CD1c-positive myeloid dendritic cell (primary cell): ENCODE results near the gene HTR2B.
"Not testable (repeated sequence)": the region's sequence is repeated elsewhere in the genome, so short reads cannot be mapped to it uniquely, and the experiment has no call there.

ENCODE experiments used
- DNase-seq: peaks from one replicate; pipeline ENCODE4 v3.0.0-alpha.2; 2016; ENCODE audit errors: extremely low spot score

HTR2B gene

DNA sequence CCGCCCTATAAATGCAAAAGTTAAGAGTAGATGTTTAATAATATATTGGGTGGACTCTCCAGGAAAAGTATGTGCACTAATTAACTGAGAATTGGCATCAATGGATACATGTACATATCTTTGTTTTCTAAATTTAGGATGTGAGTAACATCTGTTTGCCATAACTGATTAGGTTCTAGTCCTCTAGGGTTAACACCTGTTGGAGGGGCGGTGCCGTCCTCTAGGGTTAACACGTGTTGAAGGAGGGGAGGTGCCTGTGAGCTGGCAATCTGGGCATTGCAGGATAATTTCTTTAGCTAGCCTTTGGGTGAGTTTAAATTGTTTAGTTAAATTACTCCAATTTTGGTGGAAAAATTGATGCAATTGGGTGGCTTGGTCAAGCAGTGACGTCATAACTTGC, 30.9 kb downstream of the HTR2B start:
- DNase-seq, result no peak

DNA sequence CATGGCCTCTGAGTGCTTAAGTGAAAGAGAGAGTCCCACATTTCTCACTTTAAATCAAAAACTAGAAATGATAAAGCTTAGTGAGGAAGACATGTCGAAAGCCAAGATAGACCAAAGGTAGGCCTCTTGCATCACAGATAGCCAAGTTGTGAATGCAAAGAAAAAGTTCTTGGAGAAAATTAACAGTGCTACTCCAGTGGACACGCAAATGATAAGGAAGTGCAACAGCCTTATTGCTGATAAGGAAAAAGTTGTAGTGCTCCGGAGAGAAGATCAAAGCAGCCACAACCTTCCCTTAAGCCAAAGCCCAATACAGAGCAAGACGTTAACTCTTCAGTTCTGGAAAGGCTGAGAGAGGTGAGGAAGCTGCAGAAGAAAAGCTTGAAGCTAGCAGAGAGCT, 36.1 kb downstream of the HTR2B start:
- DNase-seq, result no peak

DNA sequence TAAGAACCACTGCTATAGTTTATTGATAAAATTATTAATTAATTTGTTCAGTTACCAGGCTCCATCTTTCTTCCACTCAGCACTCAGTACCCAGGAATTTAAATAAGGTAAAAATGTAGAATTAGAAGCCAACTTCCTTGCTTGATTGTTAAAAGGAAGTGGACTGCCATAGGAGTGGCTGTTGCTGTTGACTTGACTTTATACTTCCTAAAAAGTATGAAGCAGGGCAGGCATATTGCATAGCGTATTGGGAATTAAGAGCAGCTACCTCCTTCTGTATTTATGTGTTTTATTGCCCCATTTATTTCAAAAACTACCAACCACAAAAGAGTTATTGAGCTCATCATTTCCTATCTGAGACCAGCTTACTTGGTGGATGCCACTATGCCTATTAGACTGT, 40.3 kb downstream of the HTR2B start:
- peak; percentile 27 for DNase-seq

DNA sequence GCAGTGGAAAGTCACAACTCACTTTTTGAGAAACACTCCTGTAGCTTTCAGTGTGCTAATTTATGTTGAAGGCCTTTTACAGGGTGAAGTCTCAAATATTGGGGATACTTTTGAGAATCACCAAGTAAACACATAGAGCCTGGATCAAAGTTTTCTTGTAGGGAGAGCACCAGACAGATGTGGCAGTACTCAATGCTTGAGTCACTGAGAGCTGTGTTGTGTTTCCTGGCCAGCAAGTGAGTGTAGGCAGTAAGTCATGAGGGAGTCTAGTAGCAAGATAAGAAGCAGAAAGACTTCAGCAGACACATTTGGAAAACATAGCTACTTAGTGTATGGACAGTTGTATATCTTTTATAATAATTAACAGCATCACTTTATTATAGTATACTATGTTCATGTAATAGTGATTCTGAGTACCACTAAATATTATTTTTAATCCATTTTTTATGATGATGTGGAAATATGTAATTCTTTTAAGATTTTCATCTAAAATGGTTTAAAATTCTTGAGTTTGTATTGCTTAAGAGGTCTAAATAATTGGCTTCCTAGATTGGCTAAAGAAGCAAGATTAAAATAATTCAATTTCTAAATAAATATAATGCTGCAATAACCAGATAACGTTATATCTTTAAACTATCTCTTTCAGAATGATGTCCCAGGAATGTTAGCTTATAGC, 55.3 kb downstream of the HTR2B start:
- no peak for DNase-seq

DNA sequence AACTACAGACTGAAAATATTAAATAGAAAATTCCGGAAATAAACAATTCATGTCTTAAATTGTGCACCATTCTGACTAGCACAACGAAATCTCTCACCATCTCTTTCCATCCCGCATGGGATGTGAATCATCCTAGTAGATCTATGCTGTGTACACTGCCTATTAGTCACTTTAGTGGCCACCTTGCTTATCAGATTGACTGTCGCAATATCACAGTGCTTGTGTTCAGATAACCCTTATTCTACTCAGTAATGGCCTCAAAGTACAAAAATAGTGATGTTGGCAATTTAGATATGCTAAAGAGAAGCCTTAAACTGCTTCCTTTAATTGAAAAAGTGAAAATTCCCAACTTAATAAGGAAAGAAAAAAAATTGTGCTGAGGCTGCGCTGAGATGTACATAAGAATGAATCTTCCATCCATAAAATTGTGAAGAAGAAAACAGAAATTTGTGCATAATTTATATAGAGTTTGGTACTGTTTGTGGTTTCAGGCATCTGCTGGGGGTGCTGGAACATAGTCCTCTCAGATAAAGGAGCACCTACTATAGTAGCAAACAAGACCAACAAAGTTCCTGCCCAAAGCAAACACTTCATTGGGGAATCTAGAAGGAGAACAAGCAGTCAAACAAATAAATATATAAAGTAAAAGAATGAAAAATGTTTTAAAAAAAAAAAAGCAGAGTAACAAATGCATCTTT, 56.2 kb downstream of the HTR2B start:
- DNase-seq, result no peak

DNA sequence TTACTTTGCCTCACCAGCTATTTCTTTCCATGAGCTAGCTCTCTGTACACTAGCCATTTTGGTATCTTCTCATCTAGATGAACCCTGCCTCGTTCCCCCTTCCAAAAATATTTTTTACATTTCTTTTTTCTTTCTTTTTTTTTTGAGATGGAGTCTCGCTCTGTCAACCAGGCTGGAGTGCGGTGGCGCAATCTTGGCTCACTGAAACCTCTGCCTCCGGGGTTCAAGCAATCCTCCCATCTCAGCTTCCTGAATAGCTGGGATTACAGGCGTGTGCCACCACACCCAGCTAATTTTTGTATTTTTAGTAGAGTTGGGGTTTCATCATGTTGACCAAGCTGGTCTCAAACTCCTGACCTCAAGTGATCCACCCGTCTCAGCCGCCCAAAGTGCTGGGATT, 57.3 kb downstream of the HTR2B start:
- not testable (repeated sequence) for DNase-seq

DNA sequence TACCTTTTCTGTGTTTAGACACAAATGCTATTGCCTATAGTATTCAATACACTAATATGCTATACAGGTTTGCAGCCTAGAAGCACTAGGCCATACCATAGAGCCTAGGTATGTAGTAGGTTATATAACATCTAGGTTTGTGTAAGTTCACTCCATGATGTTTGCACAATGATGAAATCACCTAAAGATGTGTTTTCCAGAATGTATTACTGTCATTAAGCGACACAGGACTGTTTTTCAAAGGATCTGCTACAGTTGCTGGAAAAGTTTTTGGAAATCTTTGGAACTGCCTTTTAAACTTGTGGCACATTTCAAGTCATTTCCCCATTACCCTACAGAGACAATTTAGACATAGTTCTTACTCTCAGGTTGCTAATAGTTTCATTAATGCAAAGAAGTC, 58.9 kb downstream of the HTR2B start:
- no peak for DNase-seq

DNA sequence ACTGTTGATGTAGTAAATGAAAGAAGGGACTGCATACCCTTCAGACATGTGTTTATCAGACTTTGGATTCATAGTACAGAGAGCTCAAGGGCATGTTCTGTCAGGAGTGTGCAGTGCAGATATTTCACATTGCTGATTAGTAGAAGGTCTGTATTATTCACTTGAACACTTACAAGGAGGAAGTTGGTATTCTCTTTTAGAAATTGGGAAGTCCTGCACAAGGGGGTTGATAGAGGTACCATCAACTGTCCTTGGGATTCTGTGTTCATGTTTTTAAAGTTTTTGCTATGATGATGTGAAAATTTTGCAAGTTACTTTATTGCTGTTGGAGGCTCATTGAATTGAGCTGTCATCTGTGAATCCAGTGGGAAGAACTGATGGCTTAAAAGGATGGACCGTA, 61.5 kb downstream of the HTR2B start:
- peak; percentile 24 for DNase-seq

DNA sequence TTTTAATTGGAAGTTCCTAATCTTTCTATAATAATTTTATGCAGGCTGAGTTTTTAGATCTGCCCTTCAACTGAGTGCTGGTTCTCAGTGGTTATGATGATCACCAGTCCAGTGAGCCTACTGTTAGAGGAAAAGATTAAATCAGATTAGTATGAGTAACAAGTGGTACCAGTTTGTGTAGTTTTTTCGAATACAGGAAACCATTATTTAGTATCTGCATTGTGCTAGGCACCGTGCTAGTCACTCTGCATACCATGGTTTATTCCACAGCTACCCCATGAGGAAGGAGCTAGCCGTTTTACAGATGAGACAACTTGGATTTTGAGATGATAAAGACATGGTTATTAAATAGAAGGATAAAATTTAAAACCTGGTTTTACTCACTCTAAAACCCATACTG, 62.1 kb downstream of the HTR2B start:
- DNase-seq, result no peak

DNA sequence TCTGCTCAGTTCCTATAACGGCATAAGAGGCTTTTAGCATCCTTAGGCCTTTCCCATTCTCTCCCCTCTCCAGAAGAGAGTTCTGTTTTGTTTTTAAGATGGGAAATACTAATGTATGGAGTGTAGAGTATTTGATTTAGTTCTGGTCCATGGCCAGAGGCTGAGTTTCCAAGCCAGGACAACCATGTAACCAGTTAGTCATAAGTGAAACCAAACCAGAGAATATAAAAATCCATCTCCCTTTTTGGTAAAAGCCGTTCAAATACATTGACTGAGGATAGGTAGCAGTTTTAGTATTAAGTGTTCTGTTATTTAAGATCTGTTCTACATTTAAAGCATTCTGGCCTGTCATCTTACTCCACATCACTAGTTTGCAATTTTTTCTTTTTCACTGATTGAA, 65.1 kb downstream of the HTR2B start:
- DNase-seq, result no peak

DNA sequence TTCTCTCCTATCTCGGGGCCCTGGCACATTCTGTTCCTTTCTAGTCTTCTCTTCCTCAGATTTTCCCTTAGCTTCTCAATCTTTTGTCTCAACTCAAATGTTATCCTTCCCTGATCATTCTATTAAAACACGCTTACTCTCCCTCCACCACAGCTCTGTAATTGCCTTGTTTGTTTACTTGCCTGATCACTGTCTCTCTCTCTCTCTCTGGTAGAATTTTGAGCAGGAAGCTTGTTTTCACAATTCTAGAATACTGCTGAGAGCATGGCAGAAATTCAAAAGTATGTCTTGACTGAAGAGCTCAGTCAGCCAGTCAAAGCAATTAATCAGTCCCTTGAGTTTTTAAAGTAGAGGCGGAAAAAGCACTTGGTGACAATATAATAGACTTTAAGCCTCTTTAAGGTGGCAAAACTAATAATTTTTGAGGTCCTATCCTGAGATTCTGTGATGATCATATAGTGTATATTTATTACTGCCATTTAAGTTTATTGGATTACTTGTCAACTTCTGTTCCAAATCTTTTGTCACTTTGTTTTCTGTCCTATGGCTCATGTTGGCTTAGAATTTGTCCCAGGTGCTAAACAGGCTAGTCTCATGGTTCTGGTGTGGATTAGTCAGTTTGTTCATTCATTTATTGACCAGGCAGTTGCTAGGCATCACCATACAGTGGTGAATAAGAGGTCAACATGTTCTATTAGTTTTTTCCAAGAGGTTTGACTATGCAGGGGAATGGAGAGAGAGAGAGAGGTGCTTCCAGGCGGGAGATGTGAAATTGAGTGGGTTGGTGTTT, 65.9 kb downstream of the HTR2B start:
- no peak for DNase-seq
